GM19395 (cell line): Measurements from ENCODE around the gene OCRL.
A peak's percentile ranks its signal among the peaks of the same experiment; 100 is the strongest.

Source experiments
- ATAC-seq: cut with Tn5 transposase; IDR thresholded peaks from one replicate; pipeline ENCODE4 v1.9.1; 2021; ENCODE audit warnings: mild to moderate bottlenecking, moderate library complexity; ENCODE audit not compliant: unreplicated experiment

OCRL gene

DNA sequence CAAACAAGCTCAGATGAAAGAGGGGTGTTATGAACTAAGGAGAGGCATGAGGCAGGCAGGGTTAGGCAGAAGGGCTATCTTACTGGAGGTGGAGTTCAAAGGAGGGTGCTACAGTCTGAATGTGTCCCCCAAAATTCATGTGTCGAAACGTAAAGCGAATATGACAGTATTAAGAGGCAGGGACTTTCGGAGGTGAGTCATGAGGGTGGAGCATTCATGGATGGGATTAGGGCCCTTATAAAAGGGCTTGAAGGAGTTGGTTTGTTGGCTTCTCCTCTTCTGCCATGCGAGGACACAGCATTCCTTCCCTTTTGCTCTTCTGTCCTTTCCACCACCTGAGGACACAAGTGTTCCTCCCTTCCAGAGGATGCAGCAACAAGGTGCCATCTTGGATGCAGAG lies 91.8 kb downstream of the OCRL start:
- no peak for ATAC-seq

- ATAC-seq, result no peak
Observed at GRCh38 chrX:129632443-129632842, 92.4 kb downstream of the OCRL start.

DNA sequence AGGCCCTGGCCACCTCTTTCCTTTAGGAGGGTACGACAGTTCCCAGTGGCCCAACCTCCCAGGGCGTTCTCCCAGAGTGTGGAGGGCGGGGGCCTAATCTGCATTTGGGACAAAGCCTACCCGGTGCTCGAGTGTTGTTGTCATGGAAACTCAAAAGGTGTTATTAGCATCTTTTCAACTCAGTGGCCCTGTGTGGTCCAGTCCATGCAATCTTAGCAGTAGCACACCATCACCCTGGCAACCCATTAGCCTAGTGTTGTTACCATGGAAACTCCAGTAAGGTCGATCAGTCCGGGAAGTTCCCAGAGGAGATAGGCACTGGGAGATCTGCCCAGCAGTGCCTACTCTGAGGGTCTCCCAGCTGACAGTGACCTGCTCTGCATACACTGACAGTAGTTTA lies 94.5 kb downstream of the OCRL start:
- no peak for ATAC-seq

DNA sequence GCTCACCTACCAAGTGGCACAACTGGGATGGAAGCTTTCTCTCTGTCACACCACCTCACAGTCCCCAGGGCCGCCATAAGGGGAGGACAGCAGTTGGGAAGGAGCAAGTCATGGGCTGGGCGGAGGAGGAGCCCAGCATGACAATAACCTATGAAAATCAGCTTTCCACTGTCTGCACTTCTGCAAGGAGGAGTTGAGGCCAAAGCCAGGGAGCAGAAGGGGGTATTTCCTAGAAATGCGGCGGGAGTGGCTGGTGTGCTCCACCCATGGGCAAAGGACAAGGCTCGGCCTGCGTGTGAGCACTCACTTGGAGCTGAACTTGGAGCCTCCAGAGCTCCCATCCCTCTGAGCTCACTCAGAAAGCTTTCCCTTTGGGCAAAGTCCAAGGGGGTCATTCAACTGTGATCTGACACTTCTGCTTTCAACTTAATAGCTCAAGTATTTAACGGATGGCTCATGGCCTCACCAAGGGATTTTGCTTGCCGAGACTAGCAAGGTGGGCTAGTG lies 96.2 kb downstream of the OCRL start:
- no peak for ATAC-seq

GRCh38 chrX:129637217-129638109 lies 97.4 kb downstream of the OCRL start:
- ATAC-seq, result peak; percentile 87

DNA sequence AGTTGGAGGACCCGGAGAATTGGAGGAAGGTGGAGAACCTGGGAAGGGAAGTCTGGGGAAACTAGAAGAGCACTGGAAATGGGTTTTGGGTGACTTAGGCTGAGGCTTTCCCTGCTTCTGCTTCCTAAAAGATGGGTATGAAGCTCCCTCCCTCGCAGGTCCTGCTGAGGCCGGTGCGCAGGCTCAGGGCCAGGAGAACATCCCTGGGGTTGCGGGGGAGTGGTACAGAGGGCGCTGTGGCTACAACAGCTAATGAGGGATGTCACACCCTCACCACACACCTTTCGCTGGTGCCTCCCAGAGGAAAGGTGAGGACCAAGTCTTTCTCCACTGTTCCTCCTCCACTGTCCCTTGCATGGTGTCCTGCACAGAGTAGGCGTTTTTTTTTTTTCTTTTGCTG lies 98.9 kb downstream of the OCRL start:
- no peak for ATAC-seq

DNA sequence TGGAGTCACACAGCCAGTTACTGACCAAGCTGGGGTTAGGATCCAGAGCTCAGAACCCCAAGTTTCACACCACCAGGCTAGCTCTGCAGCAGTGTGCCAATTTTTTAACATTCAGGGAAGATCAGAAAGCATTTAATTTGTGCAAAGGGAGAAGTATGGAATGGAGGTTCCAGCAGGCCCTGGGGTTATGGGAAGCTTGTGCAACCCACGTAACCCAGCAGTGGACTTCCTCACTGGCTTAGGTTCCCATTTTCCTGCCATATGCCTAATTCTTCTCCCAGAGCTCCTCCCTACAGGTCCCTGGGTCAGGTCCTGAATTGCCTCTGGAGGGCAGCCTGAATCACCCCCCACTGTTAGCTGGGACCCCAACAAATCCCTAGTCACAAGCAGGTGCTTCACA lies 100.7 kb downstream of the OCRL start:
- no peak for ATAC-seq

GRCh38 chrX:129641469-129641868 lies 101.4 kb downstream of the OCRL start:
- ATAC-seq, result no peak

GRCh38 chrX:129641941-129642340 lies 101.9 kb downstream of the OCRL start:
- no peak for ATAC-seq
